H1 (cell line): ENCODE data around the gene UROC1. TPM values are rescaled to one million over a fixed set of nuclear protein-coding genes. Genes with fewer than 3 reads are reported as not detected.

Source experiments
- CTCF ChIA-PET: fragments of 300-600 bp; sonication (Branson Sonifier 250); formaldehyde crosslinking; loops from one replicate; lab custom pipeline; 2021; ENCODE audit not compliant: partially characterized antibody; lab: Charles Lee
- POLR2A ChIA-PET: fragments of 300-600 bp; sonication (Branson Sonifier 250); formaldehyde crosslinking; loops from one replicate; lab custom pipeline; 2021; ENCODE audit warnings: inconsistent platforms; ENCODE audit not compliant: partially characterized antibody; lab: Charles Lee
- DNase-seq, 2 experiments: peaks; one replicate each; pipeline versions ENCODE4 v3.0.0 to v3.0.0-alpha.2; 2010 to 2022; ENCODE audit warnings: low spot score in 2 of 2, low read depth in 1 of 2, mixed read lengths in 1 of 2
- FAIRE-seq: peaks from 2 replicates; lab custom pipeline; 2011; peaks lifted over from hg19 to GRCh38; lab: Jason Lieb, UNC
- H2AFZ ChIP-seq: 2 replicates; pipeline ENCODE4 v1.8.1; 2012; ENCODE audit warnings: low read length, inconsistent platforms
- H2AK5ac ChIP-seq: 2 replicates; pipeline ENCODE4 v1.6.1; 2013; ENCODE audit warnings: low read depth, low read length
- H2BK120ac ChIP-seq: replicated peaks from 2 replicates; pipeline ENCODE3; 2013; ENCODE audit warnings: low read depth, low read length, inconsistent platforms
- H2BK12ac ChIP-seq: 2 replicates; pipeline ENCODE4 v1.6.1; 2013; ENCODE audit warnings: low read depth, low read length
- H2BK15ac ChIP-seq: 2 replicates; pipeline ENCODE4 v1.6.1; 2013; ENCODE audit warnings: low read length
- H2BK20ac ChIP-seq: 2 replicates; pipeline ENCODE4 v1.6.1; 2013; ENCODE audit warnings: low read length
- H2BK5ac ChIP-seq: 2 replicates; pipeline ENCODE4 v1.6.1; 2013; ENCODE audit warnings: low read depth, low read length
- H3K14ac ChIP-seq: 2 replicates; pipeline ENCODE4 v1.6.1; 2013; ENCODE audit warnings: inconsistent platforms; ENCODE audit not compliant: insufficient read length
- H3K18ac ChIP-seq: 2 replicates; pipeline ENCODE4 v1.6.1; 2013; ENCODE audit warnings: low read length; ENCODE audit errors: extremely low read depth
- H3K23ac ChIP-seq: 2 replicates; pipeline ENCODE4 v1.6.1; 2013; ENCODE audit warnings: inconsistent platforms; ENCODE audit not compliant: insufficient read length
- H3K23me2 ChIP-seq: 2 replicates; pipeline ENCODE4 v1.6.1; 2013; ENCODE audit warnings: low read depth, low read length
- H3K27ac ChIP-seq: 2 replicates; pipeline ENCODE4 v1.6.1; 2011; ENCODE audit warnings: low read depth, low read length, inconsistent platforms
- H3K27me3 ChIP-seq, 4 experiments: replicated peaks in 1 of 4; 1 replicate in 1 of 4; 2 replicates in 3 of 4; pipeline versions ENCODE4 v1.6.1 to v1.8.1; 2011 to 2013; ENCODE audit warnings: low read length in 3 of 4, mild to moderate bottlenecking in 3 of 4, inconsistent platforms in 2 of 4, mixed read lengths in 2 of 4, moderate library complexity in 1 of 4; ENCODE audit not compliant: control insufficient read depth in 3 of 4, insufficient read depth in 3 of 4; ENCODE audit errors: extremely low read depth in 1 of 4
- H3K36me3 ChIP-seq, 4 experiments: 2 replicates each; pipeline versions ENCODE4 v1.6.1 to v1.8.1; 2011 to 2013; ENCODE audit warnings: mild to moderate bottlenecking in 4 of 4, low read length in 3 of 4, moderate library complexity in 2 of 4, control low read depth in 1 of 4, inconsistent platforms in 1 of 4; ENCODE audit not compliant: insufficient read depth in 4 of 4, control insufficient read depth in 2 of 4
- H3K4ac ChIP-seq: replicated peaks from 2 replicates; pipeline ENCODE3; 2013; ENCODE audit warnings: low read length, low read depth, mixed read lengths, inconsistent platforms; ENCODE audit not compliant: insufficient read length
- H3K4me1 ChIP-seq, 4 experiments: replicated peaks in 1 of 4; 1 replicate in 1 of 4; 2 replicates in 3 of 4; pipeline versions ENCODE4 v1.6.1 to v1.8.1; 2011 to 2013; ENCODE audit warnings: low read length in 3 of 4, inconsistent platforms in 2 of 4, mixed read lengths in 1 of 4; ENCODE audit not compliant: insufficient read depth in 4 of 4, control insufficient read depth in 3 of 4
- H3K4me2 ChIP-seq, 2 experiments: 2 replicates each; pipeline versions ENCODE4 v1.6.1 to v1.8.1; 2011 to 2013; ENCODE audit warnings: low read depth in 2 of 2, low read length in 2 of 2, control low read depth in 1 of 2, inconsistent platforms in 1 of 2, mild to moderate bottlenecking in 1 of 2; ENCODE audit not compliant: insufficient read depth in 1 of 2
- H3K4me3 ChIP-seq, 4 experiments: fragments of 200-600, 300-600 bp in 1 of 4; sonication (generic), shearing (Covaris generic), sonication (Bioruptor Twin) in 1 of 4; 2 replicates each; pipeline versions ENCODE4 v1.5.1 to v1.8.1; 2011 to 2016; ENCODE audit warnings: low read length in 4 of 4, low read depth in 3 of 4, control low read depth in 2 of 4, inconsistent platforms in 2 of 4, mild to moderate bottlenecking in 2 of 4, mixed read lengths in 1 of 4, moderate library complexity in 1 of 4; ENCODE audit not compliant: insufficient read depth in 2 of 4; ENCODE audit errors: extremely low read depth in 1 of 4
- H3K56ac ChIP-seq: replicated peaks from 2 replicates; pipeline ENCODE3; 2013; ENCODE audit warnings: low read depth, mild to moderate bottlenecking, mixed read lengths, low read length, inconsistent platforms; ENCODE audit not compliant: insufficient read length
- H3K79me1 ChIP-seq: 2 replicates; pipeline ENCODE4 v1.6.1; 2013; ENCODE audit warnings: low read depth, low read length, control low read depth
- H3K79me2 ChIP-seq, 2 experiments: 2 replicates each; pipeline versions ENCODE4 v1.6.1 to v1.8.1; 2012 to 2013; ENCODE audit warnings: low read length in 2 of 2, mild to moderate bottlenecking in 2 of 2, inconsistent platforms in 1 of 2; ENCODE audit not compliant: insufficient read depth in 2 of 2, control insufficient read depth in 1 of 2
- H3K9ac ChIP-seq, 4 experiments: replicated peaks in 1 of 4; 1 replicate in 1 of 4; 2 replicates in 3 of 4; pipeline versions ENCODE4 v1.6.1 to v1.8.1; 2011 to 2013; ENCODE audit warnings: low read depth in 3 of 4, low read length in 3 of 4, control low read depth in 2 of 4, mild to moderate bottlenecking in 2 of 4, moderate library complexity in 2 of 4, inconsistent platforms in 1 of 4; ENCODE audit errors: extremely low read depth in 1 of 4
- H3K9me3 ChIP-seq, 2 experiments: 2 replicates each; pipeline versions ENCODE4 v1.6.1 to v1.8.1; 2012 to 2013; ENCODE audit warnings: mild to moderate bottlenecking in 2 of 2, moderate library complexity in 2 of 2, control low read depth in 1 of 2, inconsistent platforms in 1 of 2, low read depth in 1 of 2, low read length in 1 of 2, mixed read lengths in 1 of 2; ENCODE audit not compliant: insufficient read depth in 2 of 2
- H4K20me1 ChIP-seq, 2 experiments: replicated peaks in 1 of 2; 2 replicates each; pipeline versions ENCODE3 to v1.8.1; 2011 to 2013; ENCODE audit warnings: inconsistent platforms in 2 of 2, low read length in 2 of 2, mild to moderate bottlenecking in 1 of 2; ENCODE audit not compliant: insufficient read depth in 2 of 2, control insufficient read depth in 1 of 2
- H4K5ac ChIP-seq: 2 replicates; pipeline ENCODE4 v1.6.1; 2013; ENCODE audit warnings: low read length, low read depth, mixed read lengths, inconsistent platforms; ENCODE audit not compliant: insufficient read length
- H4K8ac ChIP-seq: 2 replicates; pipeline ENCODE4 v1.8.0; 2013; ENCODE audit warnings: mild to moderate bottlenecking, moderate library complexity, low read length, inconsistent platforms; ENCODE audit not compliant: insufficient read depth; ENCODE audit errors: extremely low read depth
- H4K91ac ChIP-seq: replicated peaks from 2 replicates; pipeline ENCODE3; 2013; ENCODE audit warnings: low read length, mixed read lengths, inconsistent platforms; ENCODE audit not compliant: insufficient read length
- BRCA1 ChIP-seq: IDR thresholded peaks from 2 replicates; pipeline ENCODE4 v1.6.1; 2012; ENCODE audit warnings: low read depth, low read length, improper control_type of control experiment
- HDAC2 ChIP-seq, 2 experiments: fragments of 300-600 bp in 1 of 2; sonication (generic) in 1 of 2; IDR thresholded peaks; 2 replicates each; pipeline ENCODE4 v1.6.1; 2011 to 2012; ENCODE audit warnings: low read depth in 2 of 2, low read length in 2 of 2, mild to moderate bottlenecking in 2 of 2, moderate library complexity in 2 of 2, borderline replicate concordance in 1 of 2, inconsistent platforms in 1 of 2
- RBBP5 ChIP-seq: IDR thresholded peaks from 2 replicates; pipeline ENCODE4 v1.7.1; 2012; ENCODE audit warnings: low read depth, mild to moderate bottlenecking, inconsistent platforms, low read length, moderate library complexity, borderline replicate concordance
- WGBS, 2 experiments: shearing (Covaris generic) in 1 of 2; methylation state at CpG; one replicate each; pipeline versions ENCODE4 v1.1.6 to v1.1.7; 2013 to 2015; ENCODE audit warnings: low lambda C conversion rate in 2 of 2, mixed read lengths in 2 of 2, inconsistent platforms in 1 of 2, low coverage in 1 of 2, missing lambda C conversion rate in 1 of 2; ENCODE audit not compliant: insufficient replicate concordance in 2 of 2, insufficient coverage in 1 of 2, insufficient read length in 1 of 2; ENCODE audit errors: extremely low coverage in 1 of 2, missing lambda C conversion rate in 1 of 2; 5-methylcytosine and 5-hydroxymethylcytosine counted together
- polyA plus RNA-seq, 7 experiments: library from polyadenylated mRNA; depleted of rRNA in 3 of 7; stranded (reverse) in 5 of 7; unstranded in 2 of 7; fragments of >200 nt in 5 of 7; fragments of 200-250 nt in 2 of 7; gene quantifications; 1 replicate in 5 of 7; 2 replicates in 1 of 7; 4 replicates in 1 of 7; pipeline versions ENCODE4 v1.2.1 to v1.2.3, GENCODE V29; 2011 to 2013; ENCODE audit warnings: missing spikeins in 2 of 7, mixed read lengths in 2 of 7
- total RNA-seq: library from RNA; stranded (reverse); fragmentation: NEBNext Ultra II Directional; extraction: Animal tissue kit (Norgen Biotek cat#: 25700); gene quantifications from 2 replicates; pipeline ENCODE4 v1.2.1, GENCODE V29; 2021

Gene UROC1
- total and polyA plus RNA-seq, 2 of the 8 experiments (the other 6 are each of a cell fraction or from before 2014, with no cell fraction given) = 0.03 TPM; not detected in 1

GRCh38 chr3:126469479-126469878 is 48.1 kb downstream of the UROC1 start:
- Histone ChIP-seq H3K14ac (no peak overlapping the region), H3K4me3 (no peak overlapping the region), H3K79me2 (peaks cover 0 to 50% of the 10 kb centered on the region in 2 experiments; a peak in 2 of 4 replicates), H3K27me3 (no peaks in the 10 kb centered on the region), H3K18ac (no peak overlapping the region), H4K8ac (no peak overlapping the region), H2AFZ (no peak overlapping the region), H4K91ac (no peak overlapping the region), H2BK20ac (no peak overlapping the region), H3K27ac (no peak overlapping the region), H2BK12ac (no peak overlapping the region), H3K23me2 (peaks cover 3% of the 10 kb centered on the region), H3K79me1 (peaks cover 12% of the 10 kb centered on the region), H2AK5ac (no peak overlapping the region), H2BK120ac (no peak overlapping the region), H3K9me3 (no peaks in the 10 kb centered on the region), H2BK15ac (no peak overlapping the region), H4K20me1 (peaks cover 19 to 25% of the 10 kb centered on the region in 2 experiments), H3K56ac (no peak overlapping the region), H3K9ac (no peak overlapping the region), H3K4me2 (no peak overlapping the region), H4K5ac (no peak overlapping the region), H3K36me3 (peaks cover 25 to 67% (median 51%) of the 10 kb centered on the region in 4 experiments), H3K23ac (no peak overlapping the region), H2BK5ac (no peak overlapping the region), H3K4ac (no peak overlapping the region), H3K4me1 (peaks cover 2 to 16% (median 7%) of the 10 kb centered on the region in 4 experiments; a peak in 4 of 7 replicates)
- 92% methylated on average over 11 of the region's 11 CpGs; no CpG with 5 or more reads in 1 of the 2 experiments for WGBS, 2 experiments
- TF ChIP-seq RBBP5 (no peak), BRCA1 (no peak), HDAC2 (IDR thresholded peaks at IDR 0.05; ENCODE audit: borderline replicate concordance in 1 of 2, low read depth in 2 of 2, low read length in 2 of 2) (no peak)
- DNase-seq (no peak), FAIRE-seq (no peak)
- CTCF ChIA-PET = interaction anchor here (0.8 kb wide), 1 partner anchor 13 kb away, joined by 3 read pairs; no protein-coding TSS in a partner anchor
- POLR2A ChIA-PET = interaction anchor here (0.6 kb wide), 1 partner anchor 185 kb away, joined by 3 read pairs; no protein-coding TSS in a partner anchor
